H9 (cell line): ENCODE data around the gene ZFAND3. TPM values are rescaled to one million over a fixed set of nuclear protein-coding genes. Genes with fewer than 3 reads are reported as not detected.

Experiments used
- DNase-seq: peaks from one replicate; pipeline ENCODE4 v3.0.0-alpha.2; 2017
- H2AFZ ChIP-seq: one replicate; pipeline ENCODE4 v1.6.1; 2013; ENCODE audit warnings: mild to moderate bottlenecking, low read length, control low read depth, moderate library complexity
- H2AK5ac ChIP-seq: 2 replicates; pipeline ENCODE4 v1.6.1; 2013; ENCODE audit warnings: low read length, control low read depth, mixed read lengths; ENCODE audit not compliant: insufficient read length
- H2BK120ac ChIP-seq: one replicate; pipeline ENCODE4 v1.6.1; 2013; ENCODE audit warnings: low read depth, mild to moderate bottlenecking, low read length, control low read depth, inconsistent platforms; ENCODE audit not compliant: poor library complexity, severe bottlenecking
- H2BK12ac ChIP-seq: 2 replicates; pipeline ENCODE4 v1.6.1; 2013; ENCODE audit warnings: low read length, control low read depth, mixed read lengths, low read depth; ENCODE audit not compliant: insufficient read length
- H2BK15ac ChIP-seq: 2 replicates; pipeline ENCODE4 v1.6.1; 2013; ENCODE audit warnings: low read depth, low read length, control low read depth
- H2BK20ac ChIP-seq: one replicate; pipeline ENCODE4 v1.6.1; 2013; ENCODE audit warnings: low read depth, mild to moderate bottlenecking, low read length, control low read depth, inconsistent platforms; ENCODE audit not compliant: poor library complexity, severe bottlenecking
- H2BK5ac ChIP-seq: 2 replicates; pipeline ENCODE4 v1.6.1; 2013; ENCODE audit warnings: low read length, control low read depth, mixed read lengths; ENCODE audit not compliant: insufficient read length
- H3K14ac ChIP-seq: 2 replicates; pipeline ENCODE4 v1.6.1; 2013; ENCODE audit warnings: low read length, control low read depth; ENCODE audit not compliant: insufficient read depth
- H3K18ac ChIP-seq: 2 replicates; pipeline ENCODE4 v1.6.1; 2013; ENCODE audit warnings: low read depth, mild to moderate bottlenecking, mixed read lengths, low read length, control low read depth; ENCODE audit not compliant: insufficient read length
- H3K23ac ChIP-seq: 2 replicates; pipeline ENCODE4 v1.6.1; 2013; ENCODE audit warnings: low read length, control low read depth, mixed read lengths, low read depth; ENCODE audit not compliant: insufficient read length
- H3K23me2 ChIP-seq: 2 replicates; pipeline ENCODE4 v1.6.1; 2013; ENCODE audit warnings: low read depth, mild to moderate bottlenecking, mixed read lengths, low read length, control low read depth; ENCODE audit not compliant: insufficient read length, poor library complexity, severe bottlenecking
- H3K27ac ChIP-seq: 2 replicates; pipeline ENCODE4 v1.5.1; 2013; ENCODE audit warnings: low read length, control low read depth, mixed read lengths, low read depth; ENCODE audit not compliant: insufficient read length
- H3K27me3 ChIP-seq: 2 replicates; pipeline ENCODE4 v1.6.1; 2013; ENCODE audit warnings: low read length, control low read depth, inconsistent platforms; ENCODE audit not compliant: insufficient read depth
- H3K4ac ChIP-seq: 2 replicates; pipeline ENCODE4 v1.6.1; 2013; ENCODE audit warnings: low read depth, mild to moderate bottlenecking, control low read depth, inconsistent platforms, low read length, moderate library complexity
- H3K4me1 ChIP-seq: 2 replicates; pipeline ENCODE4 v1.6.1; 2013; ENCODE audit warnings: low read length, control low read depth, inconsistent platforms; ENCODE audit not compliant: insufficient read depth
- H3K4me2 ChIP-seq: 2 replicates; pipeline ENCODE4 v1.6.1; 2013; ENCODE audit warnings: low read length, control low read depth, mixed read lengths; ENCODE audit not compliant: insufficient read length, insufficient read depth
- H3K56ac ChIP-seq: 2 replicates; pipeline ENCODE4 v1.6.1; 2013; ENCODE audit warnings: low read depth, mild to moderate bottlenecking, mixed read lengths, low read length, control low read depth; ENCODE audit not compliant: insufficient read length
- H3K79me1 ChIP-seq: 2 replicates; pipeline ENCODE4 v1.6.1; 2013; ENCODE audit warnings: low read depth, mild to moderate bottlenecking, moderate library complexity, low read length, control low read depth, inconsistent platforms; ENCODE audit not compliant: insufficient read depth, poor library complexity, severe bottlenecking
- H3K79me2 ChIP-seq: 2 replicates; pipeline ENCODE4 v1.6.1; 2013; ENCODE audit warnings: low read length, control low read depth, inconsistent platforms; ENCODE audit not compliant: insufficient read depth
- H3K9ac ChIP-seq: 2 replicates; pipeline ENCODE4 v1.6.1; 2013; ENCODE audit warnings: low read length, control low read depth, mixed read lengths; ENCODE audit not compliant: insufficient read length; ENCODE audit errors: extremely low read depth
- H3K9me3 ChIP-seq: one replicate; pipeline ENCODE4 v1.6.1; 2013; ENCODE audit warnings: low read depth, low read length, inconsistent platforms; ENCODE audit not compliant: control insufficient read depth
- H3T11ph ChIP-seq: one replicate; pipeline ENCODE4 v1.6.1; 2013; ENCODE audit warnings: mild to moderate bottlenecking, low read length, control low read depth, inconsistent platforms
- H4K20me1 ChIP-seq: one replicate; pipeline ENCODE4 v1.6.1; 2013; ENCODE audit not compliant: control insufficient read depth, insufficient read length, insufficient read depth
- H4K5ac ChIP-seq: 2 replicates; pipeline ENCODE4 v1.6.1; 2013; ENCODE audit warnings: low read depth, mild to moderate bottlenecking, mixed read lengths, low read length, control low read depth; ENCODE audit not compliant: insufficient read length
- H4K8ac ChIP-seq: replicated peaks from 2 replicates; pipeline ENCODE4 v1.6.1; 2013; ENCODE audit warnings: low read length, control low read depth, mixed read lengths, low read depth; ENCODE audit not compliant: insufficient read length
- H4K91ac ChIP-seq: 2 replicates; pipeline ENCODE4 v1.6.1; 2013; ENCODE audit warnings: low read depth, mild to moderate bottlenecking, moderate library complexity, mixed read lengths, low read length, control low read depth; ENCODE audit not compliant: insufficient read length
- H3K27ac Mint-ChIP-seq, 3 experiments: 2 replicates in 2 of 3; 3 replicates in 1 of 3; pipeline ENCODE4 v1.8.0; 2020 to 2021; ENCODE audit warnings: mixed read lengths in 3 of 3, mild to moderate bottlenecking in 1 of 3, moderate library complexity in 1 of 3
- H3K27me3 Mint-ChIP-seq: 2 replicates; pipeline ENCODE4 v1.8.0; 2021; ENCODE audit warnings: low read depth, mild to moderate bottlenecking, moderate library complexity, mixed read lengths
- H3K36me3 Mint-ChIP-seq, 3 experiments: 2 replicates in 2 of 3; 3 replicates in 1 of 3; pipeline ENCODE4 v1.8.0; 2020 to 2021; ENCODE audit warnings: low read depth in 3 of 3, mixed read lengths in 3 of 3; ENCODE audit not compliant: insufficient read depth in 1 of 3
- H3K4me1 Mint-ChIP-seq, 2 experiments: 2 replicates each; pipeline ENCODE4 v1.8.0; 2020; ENCODE audit warnings: mixed read lengths in 2 of 2
- H3K4me3 Mint-ChIP-seq, 2 experiments: 2 replicates in 1 of 2; 3 replicates in 1 of 2; pipeline ENCODE4 v1.8.0; 2020 to 2021; ENCODE audit warnings: mild to moderate bottlenecking in 2 of 2, mixed read lengths in 2 of 2, moderate library complexity in 1 of 2
- H3K9me3 Mint-ChIP-seq, 2 experiments: 2 replicates in 1 of 2; 3 replicates in 1 of 2; pipeline ENCODE4 v1.8.0; 2020; ENCODE audit warnings: mild to moderate bottlenecking in 2 of 2, mixed read lengths in 2 of 2, moderate library complexity in 1 of 2
- CTCF ChIP-seq: fragments of 200-600 bp; sonication (generic); conservative IDR thresholded peaks from 3 replicates; pipeline ENCODE4 v1.8.0; 2021; ENCODE audit warnings: antibody characterized with exemption, mild to moderate bottlenecking
- WGBS: extraction: QIAGEN DNeasy Blood & Tissue Kit; methylation state at CpG from one replicate; pipeline ENCODE4 v1.1.7; 2013; ENCODE audit warnings: missing lambda C conversion rate, low lambda C conversion rate, mixed read lengths; ENCODE audit not compliant: insufficient read length; ENCODE audit errors: extremely low coverage; 5-methylcytosine and 5-hydroxymethylcytosine counted together
- total RNA-seq: library from RNA; stranded (reverse); gene quantifications from 2 replicates; pipeline ENCODE4 v1.2.1, GENCODE V29; 2021

Gene ZFAND3
- total RNA-seq, 1 experiment from 2014 or later: 57.7 TPM

- Mint-ChIP-seq H3K4me3 (no peak overlapping the region), H3K4me1 (peaks cover 36 to 44% of the 10 kb centered on the region in 2 experiments), H3K27me3 (no peaks in the 10 kb centered on the region), H3K27ac (no peak overlapping the region), H3K9me3 (no peaks in the 10 kb centered on the region), H3K36me3 (no peaks in the 10 kb centered on the region)
- Histone ChIP-seq H4K8ac (no peak overlapping the region), H2BK15ac (no peak overlapping the region), H3K14ac (no peak overlapping the region), H3K79me2 (no peaks in the 10 kb centered on the region), H4K20me1 (no peaks in the 10 kb centered on the region), H3K4me1 (peaks cover 8% of the 10 kb centered on the region; the same call in 1 of the 2 replicates), H3K4ac (no peak overlapping the region), H3K9me3 (no peaks in the 10 kb centered on the region), H2AFZ (no peak overlapping the region), H3K23me2 (no peaks in the 10 kb centered on the region), H2BK12ac (no peak overlapping the region), H2BK5ac (no peak overlapping the region), H3K27ac (no peak overlapping the region), H3K4me2 (no peak overlapping the region), H3K9ac (no peak overlapping the region), H2BK20ac (no peak overlapping the region), H2BK120ac (no peak overlapping the region), H3T11ph (no peak overlapping the region), H4K5ac (no peak overlapping the region), H3K56ac (no peak overlapping the region), H2AK5ac (no peak overlapping the region), H3K27me3 (no peaks in the 10 kb centered on the region), H3K23ac (no peak overlapping the region), H3K18ac (no peak overlapping the region), H3K79me1 (no peaks in the 10 kb centered on the region), H4K91ac (no peak overlapping the region)
- no peak for DNase-seq
- WGBS: no CpG with 5 or more reads among the region's 7 CpGs
- TF ChIP-seq CTCF: no peak
Measured at GRCh38 chr6:38194589-38194988, 375.1 kb downstream of the ZFAND3 start.
